H1 (cell line): ENCODE data around the gene B3GALT4.
"Not testable (repeated sequence)": the region's sequence is repeated elsewhere in the genome, so short reads cannot be mapped to it uniquely, and the experiment has no call there.

ENCODE experiments used
- ASH2L ChIP-seq: fragments of 200-600, 300-600 bp; sonication (generic); IDR thresholded peaks from one replicate; pipeline ENCODE4 v1.7.1; 2017; ENCODE audit warnings: low read length
- EGR1 ChIP-seq: IDR thresholded peaks from 2 replicates; pipeline ENCODE4 v1.6.1; 2011; ENCODE audit warnings: low read depth, low read length, borderline replicate concordance
- EZH2 ChIP-seq: fragments of 200-600 bp; sonication (generic); IDR thresholded peaks from 2 replicates; pipeline ENCODE4 v1.7.1; 2012; ENCODE audit warnings: low read depth, mild to moderate bottlenecking, moderate library complexity, low read length, inconsistent platforms; ENCODE audit not compliant: severe bottlenecking
- GABPA ChIP-seq: IDR thresholded peaks from 2 replicates; pipeline ENCODE4 v1.6.1; 2011; ENCODE audit warnings: mild to moderate bottlenecking, low read length, moderate library complexity, borderline replicate concordance; ENCODE audit not compliant: insufficient read depth
- NRF1 ChIP-seq: IDR thresholded peaks from 2 replicates; pipeline ENCODE4 v1.6.1; 2011; ENCODE audit warnings: mild to moderate bottlenecking, low read depth, low read length, improper control_type of control experiment
- SIN3A ChIP-seq, 2 experiments: IDR thresholded peaks in 1 of 2; conservative IDR thresholded peaks in 1 of 2; 2 replicates each; pipeline ENCODE4 v1.6.1; 2011 to 2012; ENCODE audit warnings: low read length in 2 of 2, improper control_type of control experiment in 1 of 2, low read depth in 1 of 2, mild to moderate bottlenecking in 1 of 2
- TF ChIP-seq, protein P1 (sequence below), 3 experiments: IDR thresholded peaks; 1 replicate in 2 of 3; 2 replicates in 1 of 3; pipeline versions ENCODE4 v1.5.1 to v1.6.1; 2011; ENCODE audit warnings: low read length in 3 of 3, mild to moderate bottlenecking in 3 of 3, inconsistent platforms in 2 of 3, low read depth in 1 of 3, moderate library complexity in 1 of 3; ENCODE audit not compliant: insufficient read depth in 1 of 3; ENCODE audit errors: control extremely low read depth in 1 of 3
- TF ChIP-seq, protein P2 (sequence below): IDR thresholded peaks from 2 replicates; pipeline ENCODE4 v1.6.1; 2011; ENCODE audit warnings: low read depth, mild to moderate bottlenecking, low read length; ENCODE audit not compliant: insufficient read depth

DNA sequence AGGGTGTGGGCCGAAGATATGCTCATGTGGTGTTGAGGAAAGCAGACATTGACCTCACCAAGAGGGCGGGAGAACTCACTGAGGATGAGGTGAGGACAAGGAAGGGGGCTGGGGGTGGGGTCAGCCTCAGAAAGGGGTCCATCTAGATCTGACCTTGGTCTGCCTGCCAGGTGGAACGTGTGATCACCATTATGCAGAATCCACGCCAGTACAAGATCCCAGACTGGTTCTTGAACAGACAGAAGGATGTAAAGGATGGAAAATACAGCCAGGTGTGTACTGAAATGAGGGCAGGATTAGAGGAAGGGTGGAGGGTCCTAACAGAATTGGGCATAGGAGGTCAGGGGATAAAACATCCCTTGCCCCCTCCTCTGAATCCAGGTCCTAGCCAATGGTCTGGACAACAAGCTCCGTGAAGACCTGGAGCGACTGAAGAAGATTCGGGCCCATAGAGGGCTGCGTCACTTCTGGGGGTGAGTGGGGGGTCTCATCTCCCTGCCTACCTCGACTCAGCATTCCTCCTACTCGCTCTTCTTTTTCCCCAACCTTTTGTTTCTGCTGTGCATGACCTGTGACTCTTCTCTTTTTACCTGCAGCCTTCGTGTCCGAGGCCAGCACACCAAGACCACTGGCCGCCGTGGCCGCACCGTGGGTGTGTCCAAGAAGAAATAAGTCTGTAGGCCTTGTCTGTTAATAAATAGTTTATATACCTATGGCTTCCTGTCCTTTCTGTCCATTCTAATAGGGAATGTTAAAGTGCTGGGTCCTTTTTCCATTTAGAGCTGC, 935 bp upstream of the B3GALT4 start:
- TF ChIP-seq, protein P1, sequence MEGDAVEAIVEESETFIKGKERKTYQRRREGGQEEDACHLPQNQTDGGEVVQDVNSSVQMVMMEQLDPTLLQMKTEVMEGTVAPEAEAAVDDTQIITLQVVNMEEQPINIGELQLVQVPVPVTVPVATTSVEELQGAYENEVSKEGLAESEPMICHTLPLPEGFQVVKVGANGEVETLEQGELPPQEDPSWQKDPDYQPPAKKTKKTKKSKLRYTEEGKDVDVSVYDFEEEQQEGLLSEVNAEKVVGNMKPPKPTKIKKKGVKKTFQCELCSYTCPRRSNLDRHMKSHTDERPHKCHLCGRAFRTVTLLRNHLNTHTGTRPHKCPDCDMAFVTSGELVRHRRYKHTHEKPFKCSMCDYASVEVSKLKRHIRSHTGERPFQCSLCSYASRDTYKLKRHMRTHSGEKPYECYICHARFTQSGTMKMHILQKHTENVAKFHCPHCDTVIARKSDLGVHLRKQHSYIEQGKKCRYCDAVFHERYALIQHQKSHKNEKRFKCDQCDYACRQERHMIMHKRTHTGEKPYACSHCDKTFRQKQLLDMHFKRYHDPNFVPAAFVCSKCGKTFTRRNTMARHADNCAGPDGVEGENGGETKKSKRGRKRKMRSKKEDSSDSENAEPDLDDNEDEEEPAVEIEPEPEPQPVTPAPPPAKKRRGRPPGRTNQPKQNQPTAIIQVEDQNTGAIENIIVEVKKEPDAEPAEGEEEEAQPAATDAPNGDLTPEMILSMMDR (IDR thresholded peaks at IDR 0.05; ENCODE audit: control extremely low read depth in 1 of 3, insufficient read depth in 1 of 3, low read depth in 1 of 3, low read length in 3 of 3): not testable (repeated sequence)
- not testable (repeated sequence) for TF ChIP-seq NRF1; EZH2; GABPA; ASH2L; SIN3A (conservative IDR thresholded peaks at IDR 0.05 in 1 of 2, IDR thresholded peaks at IDR 0.05 in 1 of 2; ENCODE audit: low read depth in 1 of 2, low read length in 2 of 2); EGR1
- TF ChIP-seq, protein P2, sequence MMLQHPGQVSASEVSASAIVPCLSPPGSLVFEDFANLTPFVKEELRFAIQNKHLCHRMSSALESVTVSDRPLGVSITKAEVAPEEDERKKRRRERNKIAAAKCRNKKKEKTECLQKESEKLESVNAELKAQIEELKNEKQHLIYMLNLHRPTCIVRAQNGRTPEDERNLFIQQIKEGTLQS: not testable (repeated sequence)
